ENCODE results near the gene RERE.

The RERE gene

GRCh38 chr1:8396786-8397406 is 420.5 kb downstream of the RERE start:
- TF ChIP-seq CTCF (IDR thresholded peaks at IDR 0.05; ENCODE audit: low read length, missing control alignments), result no peak
- H3K4me3 ChIP-seq (replicated peaks; ENCODE audit: low read depth, low read length), result no peak overlapping the region
- peak; percentile 95 for DNase-seq (ENCODE audit: low read depth)

GRCh38 chr1:8396083-8396785 is 421.2 kb downstream of the RERE start:
- peak; percentile 60 for DNase-seq (ENCODE audit: low read depth)
- TF ChIP-seq CTCF (IDR thresholded peaks at IDR 0.05; ENCODE audit: low read length, missing control alignments), result no peak
- no peak overlapping the region for H3K4me3 ChIP-seq (replicated peaks; ENCODE audit: low read depth, low read length)

GRCh38 chr1:8395433-8395866 is 422.0 kb downstream of the RERE start:
- TF ChIP-seq CTCF (IDR thresholded peaks at IDR 0.05; ENCODE audit: low read length, missing control alignments), result no peak
- DNase-seq (ENCODE audit: low read depth), result no peak
- no peak overlapping the region for H3K4me3 ChIP-seq (replicated peaks; ENCODE audit: low read depth, low read length)

- H3K4me3 ChIP-seq (replicated peaks; ENCODE audit: low read depth, low read length), result no peak overlapping the region
- DNase-seq (ENCODE audit: low read depth), result peak; percentile 92
- no peak for TF ChIP-seq CTCF (IDR thresholded peaks at IDR 0.05; ENCODE audit: low read length, missing control alignments)
Observed at GRCh38 chr1:8394456-8395321, 422.8 kb downstream of the RERE start.

- TF ChIP-seq CTCF (IDR thresholded peaks at IDR 0.05; ENCODE audit: low read length, missing control alignments), result no peak
- DNase-seq (ENCODE audit: low read depth), result no peak
- no peak overlapping the region for H3K4me3 ChIP-seq (replicated peaks; ENCODE audit: low read depth, low read length)
Observed at GRCh38 chr1:8392522-8392921, 424.9 kb downstream of the RERE start.

GRCh38 chr1:8390707-8391106 is 426.7 kb downstream of the RERE start:
- no peak for DNase-seq (ENCODE audit: low read depth)
- no peak for TF ChIP-seq CTCF (IDR thresholded peaks at IDR 0.05; ENCODE audit: low read length, missing control alignments)
- no peak overlapping the region for H3K4me3 ChIP-seq (replicated peaks; ENCODE audit: low read depth, low read length)
